ENCODE measurements around the gene MGMT. TPM values are rescaled to one million over a fixed set of nuclear protein-coding genes. Genes with fewer than 3 reads are reported as not detected.

The MGMT gene
- total and polyA plus RNA-seq, 9 of the 15 experiments (the other 6 are each of a cell fraction or from before 2014, with no cell fraction given), result 0.03 to 0.29 (median 0.11) TPM; not detected in 4

DNA sequence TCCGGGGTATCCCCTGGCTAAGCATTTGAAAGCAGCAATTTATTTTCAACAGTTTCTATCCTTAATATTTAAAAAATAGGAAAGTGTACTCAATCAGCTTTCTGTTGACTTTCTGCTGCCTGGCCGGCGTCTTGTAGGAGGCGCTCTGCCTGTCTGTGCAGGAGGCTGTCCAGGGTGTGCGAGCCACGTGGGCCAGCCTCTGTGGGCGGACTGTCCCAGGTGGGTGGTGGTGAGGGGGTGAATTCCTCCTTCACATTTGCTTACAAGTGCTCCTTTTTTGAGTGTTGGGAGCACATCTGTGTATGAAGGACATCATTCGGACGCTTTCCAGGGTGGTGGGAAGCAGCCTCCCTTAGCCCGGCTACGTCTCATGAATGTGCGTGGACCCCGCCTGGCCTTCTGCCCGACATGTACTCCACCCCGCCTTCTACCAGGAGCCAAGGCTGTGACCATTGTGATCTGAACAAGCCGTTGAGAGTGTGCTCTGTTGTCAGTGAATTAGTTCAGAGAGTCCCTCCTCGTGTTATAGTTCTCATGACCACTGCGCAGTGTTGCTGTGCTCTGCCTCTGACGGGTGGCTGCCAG, 114.9 kb downstream of the MGMT start:
- no peak overlapping the region for H2AFZ ChIP-seq (ENCODE audit: low read depth, low read length)
- DNase-seq (ENCODE audit: extremely low read depth in 1 of 4, low spot score in 3 of 4) (no peak), ATAC-seq (no peak), FAIRE-seq (no peak)
- no peaks in the 10 kb centered on the region for H3K36me3 ChIP-seq (ENCODE audit: control insufficient read depth, insufficient read depth, low read length)
- CTCF ChIA-PET (ENCODE audit: low intra/inter-chr PET ratio), result no interaction called here
- no peak overlapping the region for H3K4me3 ChIP-seq
- H3K4me1 ChIP-seq (replicated peaks in 1 of 2; ENCODE audit: control insufficient read depth in 2 of 2, insufficient read depth in 2 of 2, low read length in 2 of 2), result no peaks in the 10 kb centered on the region
- H3K9ac ChIP-seq (ENCODE audit: insufficient read depth in 1 of 2, low read depth in 2 of 2, low read length in 2 of 2), result no peak overlapping the region
- TF ChIP-seq ZNF263 (CRISPR knock-in tag; IDR thresholded peaks at IDR 0.05; ENCODE audit: borderline replicate concordance) (no peak), SMAD2 (IDR thresholded peaks at IDR 0.05; ENCODE audit: low read depth, low read length) (no peak), ZNF134 (CRISPR knock-in tag; conservative IDR thresholded peaks at IDR 0.05) (no peak), COPS2 (conservative IDR thresholded peaks at IDR 0.05) (no peak)
- 1% methylated on average over 9 of the region's 19 CpGs for WGBS (ENCODE audit: insufficient coverage, low coverage, missing lambda C conversion rate)
- BruUV-seq (replicated peaks), result no TSS peak
- intact Hi-C loops (cut with micrococcal nuclease) (no loop called here), in situ Hi-C loops (cut with MboI) (no loop called here)
- no peaks in the 10 kb centered on the region for H3K9me1 ChIP-seq (ENCODE audit: control insufficient read depth, insufficient read depth, low read length)
- no peaks in the 10 kb centered on the region for H3K79me2 ChIP-seq (ENCODE audit: control insufficient read depth, insufficient read depth, low read length)
- POLR2A ChIA-PET, result no interaction called here
- H3K4me2 ChIP-seq (ENCODE audit: insufficient read depth, low read length), result no peak overlapping the region
- H3K9me3 ChIP-seq (replicated peaks; ENCODE audit: control insufficient read depth, insufficient read depth, low read depth, low read length), result no peaks in the 10 kb centered on the region
- no peaks in the 10 kb centered on the region for H4K20me1 ChIP-seq (replicated peaks; ENCODE audit: control insufficient read depth, insufficient read depth, low read length)
- H3K27me3 ChIP-seq (ENCODE audit: control insufficient read depth in 2 of 2, insufficient read depth in 2 of 2, low read length in 2 of 2), result no peaks in the 10 kb centered on the region
- H3K27ac ChIP-seq (ENCODE audit: extremely low read depth, low read depth, low read length), result no peak overlapping the region

GRCh38 chr10:129583831-129584230, 116.8 kb downstream of the MGMT start:
- H3K27ac ChIP-seq (ENCODE audit: extremely low read depth, low read depth, low read length), result no peak overlapping the region
- H3K9ac ChIP-seq (ENCODE audit: insufficient read depth in 1 of 2, low read depth in 2 of 2, low read length in 2 of 2), result no peak overlapping the region
- in situ Hi-C loops (cut with MboI), result no loop called here
- no peak for FAIRE-seq
- WGBS (ENCODE audit: insufficient coverage, low coverage, missing lambda C conversion rate), result 0% methylated on average over 7 of the region's 8 CpGs
- H3K79me2 ChIP-seq (ENCODE audit: control insufficient read depth, insufficient read depth, low read length), result no peaks in the 10 kb centered on the region
- no peak for ATAC-seq
- no peaks in the 10 kb centered on the region for H4K20me1 ChIP-seq (replicated peaks; ENCODE audit: control insufficient read depth, insufficient read depth, low read length)
- H2AFZ ChIP-seq (ENCODE audit: low read depth, low read length), result no peak overlapping the region
- H3K9me3 ChIP-seq (replicated peaks; ENCODE audit: control insufficient read depth, insufficient read depth, low read depth, low read length), result no peaks in the 10 kb centered on the region; the same call in 1 of the 2 replicates
- no TSS peak for BruUV-seq (replicated peaks)
- H3K9me1 ChIP-seq (ENCODE audit: control insufficient read depth, insufficient read depth, low read length), result no peaks in the 10 kb centered on the region
- no peak for DNase-seq (ENCODE audit: extremely low read depth in 1 of 4, low spot score in 3 of 4)
- no peaks in the 10 kb centered on the region for H3K36me3 ChIP-seq (ENCODE audit: control insufficient read depth, insufficient read depth, low read length)
- TF ChIP-seq IRF1 (CRISPR knock-in tag; IDR thresholded peaks at IDR 0.05; ENCODE audit: borderline replicate concordance), result no peak
- no peak for TF ChIP-seq SETDB1 (IDR thresholded peaks at IDR 0.05; ENCODE audit: low read length)
- no peak for TF ChIP-seq NFE2 (IDR thresholded peaks at IDR 0.05; ENCODE audit: low read depth)
- TF ChIP-seq FOXK1 (CRISPR knock-in tag; IDR thresholded peaks at IDR 0.05; ENCODE audit: borderline replicate concordance), result no peak
- TF ChIP-seq BCLAF1 (IDR thresholded peaks at IDR 0.05; ENCODE audit: borderline replicate concordance in 1 of 2, control insufficient read depth in 1 of 2, low read depth in 2 of 2, low read length in 1 of 2), result no peak
- TF ChIP-seq, protein P1, sequence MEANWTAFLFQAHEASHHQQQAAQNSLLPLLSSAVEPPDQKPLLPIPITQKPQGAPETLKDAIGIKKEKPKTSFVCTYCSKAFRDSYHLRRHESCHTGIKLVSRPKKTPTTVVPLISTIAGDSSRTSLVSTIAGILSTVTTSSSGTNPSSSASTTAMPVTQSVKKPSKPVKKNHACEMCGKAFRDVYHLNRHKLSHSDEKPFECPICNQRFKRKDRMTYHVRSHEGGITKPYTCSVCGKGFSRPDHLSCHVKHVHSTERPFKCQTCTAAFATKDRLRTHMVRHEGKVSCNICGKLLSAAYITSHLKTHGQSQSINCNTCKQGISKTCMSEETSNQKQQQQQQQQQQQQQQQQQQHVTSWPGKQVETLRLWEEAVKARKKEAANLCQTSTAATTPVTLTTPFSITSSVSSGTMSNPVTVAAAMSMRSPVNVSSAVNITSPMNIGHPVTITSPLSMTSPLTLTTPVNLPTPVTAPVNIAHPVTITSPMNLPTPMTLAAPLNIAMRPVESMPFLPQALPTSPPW (CRISPR knock-in tag; IDR thresholded peaks at IDR 0.05), result no peak
- TF ChIP-seq NCOA1 (IDR thresholded peaks at IDR 0.05; ENCODE audit: low read depth), result no peak
- ChIA-PET POLR2A (no interaction called here), CTCF (ENCODE audit: low intra/inter-chr PET ratio) (no interaction called here)
- no peak overlapping the region for H3K4me3 ChIP-seq
- H3K4me1 ChIP-seq (replicated peaks in 1 of 2; ENCODE audit: control insufficient read depth in 2 of 2, insufficient read depth in 2 of 2, low read length in 2 of 2), result no peaks in the 10 kb centered on the region
- intact Hi-C loops (cut with micrococcal nuclease), result no loop called here
- H3K27me3 ChIP-seq (ENCODE audit: control insufficient read depth in 2 of 2, insufficient read depth in 2 of 2, low read length in 2 of 2), result no peaks in the 10 kb centered on the region
- no peak overlapping the region for H3K4me2 ChIP-seq (ENCODE audit: insufficient read depth, low read length)

Measured in K562 (cell line).